Heart left ventricle (tissue), 16 donors: Measurements from ENCODE around the gene WNT7A. TPM values are rescaled to one million over a fixed set of nuclear protein-coding genes. Genes with fewer than 3 reads are reported as not detected.

Experiments used
- ATAC-seq, 4 donors: fragments of 200-7000 bp; cut with Tn5 transposase; one replicate each; pipeline ENCODE4 v1.9.1; 2020 to 2022; ENCODE audit warnings: moderate library complexity in 4 of 4, mild to moderate bottlenecking in 3 of 4, moderate number of reproducible peaks in 1 of 4
- DNase-seq, 5 donors: peaks; one replicate each; pipeline ENCODE4 v3.0.0-alpha.2; 2020
- H3K27ac ChIP-seq, 12 donors: fragments of 200-600 bp; sonication (generic) in 4 of 12; one replicate each; pipeline versions ENCODE4 v1.5.0 to v1.8.0; 2016 to 2022; ENCODE audit warnings: mild to moderate bottlenecking in 2 of 12
- H3K27me3 ChIP-seq, 9 donors: fragments of 200-600 bp; sonication (generic) in 2 of 9; one replicate each; pipeline versions ENCODE4 v1.5.1 to v1.8.0; 2016 to 2022; ENCODE audit warnings: mild to moderate bottlenecking in 3 of 9
- H3K36me3 ChIP-seq, 9 donors: fragments of 200-600 bp; sonication (generic) in 2 of 9; one replicate each; pipeline versions ENCODE4 v1.5.0 to v1.8.0; 2018 to 2022; ENCODE audit warnings: mild to moderate bottlenecking in 2 of 9
- H3K4me1 ChIP-seq, 12 donors: fragments of 200-600 bp; sonication (generic) in 4 of 12; one replicate each; pipeline versions ENCODE4 v1.5.0 to v1.8.0; 2016 to 2022; ENCODE audit warnings: mild to moderate bottlenecking in 3 of 12
- H3K4me3 ChIP-seq, 12 donors: fragments of 200-600 bp; sonication (generic) in 4 of 12; one replicate each; pipeline versions ENCODE4 v1.5.0 to v1.8.0; 2017 to 2022; ENCODE audit warnings: mild to moderate bottlenecking in 9 of 12, moderate library complexity in 4 of 12
- H3K9me3 ChIP-seq, 12 donors: fragments of 200-600 bp; sonication (generic) in 4 of 12; one replicate each; pipeline versions ENCODE4 v1.5.0 to v1.8.0; 2016 to 2022; ENCODE audit warnings: mild to moderate bottlenecking in 1 of 12
- POLR2A ChIP-seq, 2 donors: fragments of 450-650 bp; IDR thresholded peaks; one replicate each; pipeline ENCODE4 v1.6.1; 2017; ENCODE audit warnings: antibody characterized with exemption in 2 of 2, mild to moderate bottlenecking in 2 of 2, moderate library complexity in 2 of 2
- WGBS, 4 donors: extraction: QIAGEN DNeasy Blood & Tissue Kit in 2 of 4; methylation state at CpG; one replicate each; pipeline versions ENCODE4 v1.1.5 to v1.1.7; 2013 to 2018; 5-methylcytosine and 5-hydroxymethylcytosine counted together
- intact Hi-C, 10 donors: fragments of 100-400 bp; cut with DNase I; formaldehyde crosslinking; loops; one replicate each; pipeline versions ENCODE4 v1.11.1 to v1.14.2; 2022
- polyA plus RNA-seq, 2 donors: library from polyadenylated mRNA; stranded (reverse); fragments of 200-250 nt; gene quantifications; one replicate each; pipeline ENCODE4 v1.2.3, GENCODE V29; 2013
- total RNA-seq, 9 donors: library from RNA; depleted of rRNA in 2 of 9; stranded (reverse); fragments of >200 nt in 2 of 9; fragmentation: NEBNext Ultra II Directional in 3 of 9; extraction: Animal tissue kit (Norgen Biotek cat#: 25700) in 3 of 9; gene quantifications; one replicate each; pipeline versions ENCODE4 v1.1.0 to v1.2.4, GENCODE V29; 2016 to 2023
- TF ChIP-seq, protein P1 (sequence below), 12 donors: fragments of 200-600 bp; sonication (generic) in 4 of 12; IDR thresholded peaks; one replicate each; pipeline versions ENCODE4 v1.5.0 to v1.8.0; 2018 to 2022; ENCODE audit warnings: antibody characterized with exemption in 12 of 12, mild to moderate bottlenecking in 5 of 12
- donor health status: ischemic (EF 13 %, LVEDD 7.1; RV severe dilation, severe dysfunction).
- donor health status: healthy with polysubstance abuse.
- donor health status: DM: no; HTN: yes; CAD: no.
- donor health status: DM: no; HTN: no; CAD: no.
- donor health status: ischemic (EF 25% LVEDD 6.9; RV normal size, moderate dysfunction).
- donor health status: ischemic (EF 25% LVEDD 5.7; RV mildly dilated, moderate dysfunction).
- donor health status: healthy.
- donor health status: DM: yes; HTN: yes; CAD: no.
- donor health status: ischemic (EF 35%, LVEDD 5.7; RV mildly dilated, moderate dysfunction).
- donor health status: nonischemic (EF 11% LVEDD 7.7; RV severe dilation, severe dysfunction).
- donor health status: DM: yes; HTN: yes; CAD: no.
- donor health status: PGD.
- donor health status: ischemic (EF 29% LVEDD 5.4; RV normal size, mild dysfunction).
- donor health status: nonischemic (EF 23%, LVEDD 6.1; RV moderate dilation, normal function).

Gene WNT7A
- total and polyA plus RNA-seq, 11 donors: not detected

DNA sequence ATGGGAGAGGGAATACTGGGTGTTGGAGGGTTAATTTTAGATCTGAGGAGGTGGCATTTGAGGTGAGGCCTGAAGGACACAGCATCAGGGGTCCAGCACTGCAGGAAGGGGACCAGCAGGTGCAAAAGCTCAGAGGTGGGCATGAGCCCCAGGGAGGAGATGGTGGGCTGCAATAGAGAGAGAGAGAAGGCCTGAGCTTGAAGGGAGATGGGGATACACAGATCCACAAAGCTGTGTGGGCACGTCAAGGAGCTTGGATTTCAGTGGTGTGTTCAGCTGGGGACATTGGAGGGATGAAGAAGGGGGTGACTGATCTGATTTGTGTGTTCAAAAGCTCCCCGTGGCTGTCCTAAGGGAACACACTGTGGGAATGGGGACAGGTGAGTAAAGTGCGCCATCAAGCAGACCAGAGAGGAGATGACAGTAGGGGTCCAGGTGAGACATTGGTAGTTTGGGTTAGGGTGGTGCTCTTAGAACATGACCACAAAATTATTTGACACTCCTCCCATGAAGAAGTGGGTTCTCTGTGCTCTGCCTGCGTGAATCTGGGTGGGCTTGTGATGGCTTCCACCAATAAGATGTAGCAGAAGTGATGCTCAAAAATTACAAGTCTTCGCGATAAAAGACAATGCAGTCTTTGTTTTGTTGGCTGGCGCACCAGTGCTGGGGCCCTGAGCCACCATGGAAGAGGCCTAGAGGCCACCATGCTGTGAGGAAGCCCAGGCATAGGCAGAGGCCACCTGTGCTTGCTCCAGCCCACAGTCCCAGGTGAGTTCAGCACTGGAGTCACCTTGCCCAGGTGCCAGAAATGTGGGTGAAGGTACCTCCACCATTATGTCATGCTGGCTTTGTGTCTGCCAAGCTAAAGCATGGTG, 1.9 kb upstream of the WNT7A start:
- WGBS, 4 donors: 70 to 81% (median 76%) methylated on average over 6 to 7 of the region's 7 CpGs
- intact Hi-C loops: loop anchor here in 9 of 10 donors (2.0 to 5.0 kb wide), 3 partner anchors 223 to 225 kb away; no protein-coding TSS in a partner anchor
- peaks cover 0 to 6% (median 0%) of the 10 kb centered on the region in 12 donors for H3K9me3 ChIP-seq
- DNase-seq: no peak
- no peak overlapping the region for H3K4me3 ChIP-seq
- ATAC-seq: no peak
- no peaks in the 10 kb centered on the region for H3K36me3 ChIP-seq
- H3K27me3 ChIP-seq: peaks cover 22 to 86% (median 61%) of the 10 kb centered on the region in 9 donors
- peaks cover 0 to 31% (median 19%) of the 10 kb centered on the region in 12 donors for H3K4me1 ChIP-seq
- no peak overlapping the region for H3K27ac ChIP-seq
- no peak for TF ChIP-seq POLR2A (IDR thresholded peaks at IDR 0.05)
- TF ChIP-seq, protein P1, sequence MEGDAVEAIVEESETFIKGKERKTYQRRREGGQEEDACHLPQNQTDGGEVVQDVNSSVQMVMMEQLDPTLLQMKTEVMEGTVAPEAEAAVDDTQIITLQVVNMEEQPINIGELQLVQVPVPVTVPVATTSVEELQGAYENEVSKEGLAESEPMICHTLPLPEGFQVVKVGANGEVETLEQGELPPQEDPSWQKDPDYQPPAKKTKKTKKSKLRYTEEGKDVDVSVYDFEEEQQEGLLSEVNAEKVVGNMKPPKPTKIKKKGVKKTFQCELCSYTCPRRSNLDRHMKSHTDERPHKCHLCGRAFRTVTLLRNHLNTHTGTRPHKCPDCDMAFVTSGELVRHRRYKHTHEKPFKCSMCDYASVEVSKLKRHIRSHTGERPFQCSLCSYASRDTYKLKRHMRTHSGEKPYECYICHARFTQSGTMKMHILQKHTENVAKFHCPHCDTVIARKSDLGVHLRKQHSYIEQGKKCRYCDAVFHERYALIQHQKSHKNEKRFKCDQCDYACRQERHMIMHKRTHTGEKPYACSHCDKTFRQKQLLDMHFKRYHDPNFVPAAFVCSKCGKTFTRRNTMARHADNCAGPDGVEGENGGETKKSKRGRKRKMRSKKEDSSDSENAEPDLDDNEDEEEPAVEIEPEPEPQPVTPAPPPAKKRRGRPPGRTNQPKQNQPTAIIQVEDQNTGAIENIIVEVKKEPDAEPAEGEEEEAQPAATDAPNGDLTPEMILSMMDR (IDR thresholded peaks at IDR 0.05): no peak

DNA sequence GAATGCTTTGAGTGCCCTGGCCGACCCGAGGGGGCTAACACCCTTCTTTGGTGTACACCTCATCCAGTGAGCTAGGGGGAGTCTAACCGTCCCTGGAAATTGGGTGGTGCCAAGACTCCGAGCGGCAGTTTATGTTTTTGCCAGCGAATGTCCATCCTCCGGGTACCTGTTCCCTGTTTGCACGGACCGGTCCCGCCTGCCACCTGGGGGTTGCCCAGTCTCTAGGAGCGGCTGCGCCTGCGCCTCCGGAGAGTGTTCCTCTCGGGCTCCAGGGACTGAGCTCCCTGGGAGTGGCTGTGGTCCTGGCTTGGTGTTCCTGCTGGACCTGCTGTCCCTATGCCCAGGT, 913 bp upstream of the WNT7A start:
- H3K27ac ChIP-seq: no peak overlapping the region
- no peak for TF ChIP-seq POLR2A (IDR thresholded peaks at IDR 0.05)
- TF ChIP-seq, protein P1 (IDR thresholded peaks at IDR 0.05): no peak
- no peak overlapping the region for H3K4me3 ChIP-seq
- 5 to 9% (median 7%) methylated on average over 13 to 15 of the region's 15 CpGs; no CpG with 5 or more reads in 1 of the 4 donors for WGBS, 4 donors
- peaks cover 26 to 90% (median 68%) of the 10 kb centered on the region in 9 donors for H3K27me3 ChIP-seq
- intact Hi-C loops: loop anchor here in 9 of 10 donors (2.0 to 5.0 kb wide), 3 partner anchors 222 to 224 kb away; no protein-coding TSS in a partner anchor
- peaks cover 0 to 6% (median 0%) of the 10 kb centered on the region in 12 donors for H3K9me3 ChIP-seq
- H3K4me1 ChIP-seq: peaks cover 0 to 31% (median 19%) of the 10 kb centered on the region in 12 donors
- ATAC-seq (no peak), DNase-seq (no peak)
- H3K36me3 ChIP-seq: no peaks in the 10 kb centered on the region

DNA sequence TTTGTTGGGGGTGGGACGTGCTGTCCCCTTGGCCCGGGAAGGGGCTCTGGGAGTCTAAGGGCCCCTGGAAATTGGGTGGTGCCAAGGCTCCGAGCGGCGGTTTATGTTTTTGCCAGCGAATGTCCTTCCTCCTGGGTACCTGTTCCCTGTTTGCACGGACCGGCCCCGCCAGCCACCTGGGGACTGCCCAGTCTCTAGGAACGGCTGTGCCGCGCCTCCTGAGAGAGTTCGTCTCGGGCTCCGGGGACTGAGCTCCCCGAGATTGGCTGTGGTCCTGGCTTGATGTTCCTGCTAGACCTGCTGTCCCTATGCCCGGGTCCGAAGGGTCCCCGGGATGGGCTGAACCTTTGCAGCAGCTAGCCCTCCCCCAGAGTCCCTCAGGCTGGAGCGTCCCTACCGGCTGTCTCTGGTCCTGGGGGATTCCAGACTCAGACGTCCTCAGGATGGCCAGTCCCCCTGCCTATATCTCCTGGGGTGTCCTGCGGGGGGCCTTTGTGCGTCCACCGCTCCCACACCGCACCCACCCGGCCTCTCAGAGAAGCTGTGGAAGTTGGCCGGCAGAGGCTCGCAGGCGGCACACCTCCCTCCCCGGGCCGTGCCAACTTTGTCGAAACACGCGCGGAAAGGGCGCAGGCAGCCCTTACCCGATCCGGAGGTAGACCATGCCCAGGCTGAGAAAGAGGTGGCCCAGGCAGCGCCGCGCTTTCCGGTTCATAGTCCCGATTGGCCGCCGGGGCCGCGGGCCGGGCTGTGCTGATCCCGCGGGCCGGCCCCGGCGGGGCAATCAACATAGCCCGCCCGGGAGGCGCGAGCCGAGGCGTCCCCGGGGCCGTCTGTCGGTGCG, 547 bp downstream of the WNT7A start:
- intact Hi-C loops: no loop called here
- Histone ChIP-seq H3K9me3 (peaks cover 0 to 6% (median 0%) of the 10 kb centered on the region in 12 donors), H3K27me3 (peaks cover 26 to 96% (median 67%) of the 10 kb centered on the region in 9 donors), H3K36me3 (no peaks in the 10 kb centered on the region), H3K27ac (no peak overlapping the region), H3K4me1 (peaks cover 0 to 31% (median 19%) of the 10 kb centered on the region in 12 donors), H3K4me3 (peak overlapping the region in 10 of 12 donors; percentile 8 to 43 (median 26))
- DNase-seq: no peak
- peak in 2 of 4 donors; percentile 10 to 38 for ATAC-seq
- TF ChIP-seq POLR2A (IDR thresholded peaks at IDR 0.05): no peak
- TF ChIP-seq, protein P1 (IDR thresholded peaks at IDR 0.05): no peak
- 0 to 1% (median 1%) methylated on average over 43 to 64 of the region's 64 CpGs for WGBS, 4 donors
